Parathyroid adenoma (tissue), 2 donors: Measurements from ENCODE around the gene NUDT9.
A peak's percentile ranks its signal among the peaks of the same experiment; 100 is the strongest.
"Not testable (repeated sequence)": the region's sequence is repeated elsewhere in the genome, so short reads cannot be mapped to it uniquely, and the experiment has no call there.

Source experiments
- H2AFZ ChIP-seq: fragments of 300-600 bp; sonication (generic); one replicate; pipeline ENCODE4 v1.7.0; 2017; ENCODE audit warnings: antibody characterized with exemption, mild to moderate bottlenecking
- H3K27ac ChIP-seq: fragments of 300-600 bp; sonication (generic); one replicate; pipeline ENCODE4 v1.7.0; 2017
- H3K27me3 ChIP-seq: fragments of 300-600 bp; sonication (generic); one replicate; pipeline ENCODE4 v1.7.0; 2017; ENCODE audit warnings: low read length; ENCODE audit not compliant: control insufficient read depth, insufficient read depth
- H3K36me3 ChIP-seq: fragments of 300-600 bp; sonication (generic); one replicate; pipeline ENCODE4 v1.7.0; 2017; ENCODE audit warnings: low read length; ENCODE audit not compliant: control insufficient read depth, insufficient read depth
- H3K4me1 ChIP-seq: fragments of 300-600 bp; sonication (generic); one replicate; pipeline ENCODE4 v1.7.0; 2017; ENCODE audit warnings: control low read depth
- H3K4me2 ChIP-seq: fragments of 300-600 bp; sonication (generic); one replicate; pipeline ENCODE4 v1.7.0; 2017; ENCODE audit warnings: low read length
- H3K4me3 ChIP-seq: fragments of 300-600 bp; sonication (generic); one replicate; pipeline ENCODE4 v1.7.0; 2017; ENCODE audit warnings: low read depth, low read length
- H3K79me2 ChIP-seq: fragments of 300-600 bp; sonication (generic); one replicate; pipeline ENCODE4 v1.7.0; 2017; ENCODE audit warnings: control low read depth
- H3K9ac ChIP-seq: fragments of 300-600 bp; sonication (generic); one replicate; pipeline ENCODE4 v1.7.0; 2017; ENCODE audit warnings: mild to moderate bottlenecking
- H3K9me3 ChIP-seq: fragments of 300-600 bp; sonication (generic); one replicate; pipeline ENCODE4 v1.7.0; 2017; ENCODE audit warnings: low read length; ENCODE audit not compliant: control insufficient read depth
- TF ChIP-seq, protein P1 (sequence below): fragments of 300-600 bp; sonication (generic); IDR thresholded peaks from one replicate; pipeline ENCODE4 v1.7.0; 2017; ENCODE audit warnings: antibody characterized with exemption, mild to moderate bottlenecking
- donor health status: primary hyperparathyroidism.

Gene NUDT9

DNA sequence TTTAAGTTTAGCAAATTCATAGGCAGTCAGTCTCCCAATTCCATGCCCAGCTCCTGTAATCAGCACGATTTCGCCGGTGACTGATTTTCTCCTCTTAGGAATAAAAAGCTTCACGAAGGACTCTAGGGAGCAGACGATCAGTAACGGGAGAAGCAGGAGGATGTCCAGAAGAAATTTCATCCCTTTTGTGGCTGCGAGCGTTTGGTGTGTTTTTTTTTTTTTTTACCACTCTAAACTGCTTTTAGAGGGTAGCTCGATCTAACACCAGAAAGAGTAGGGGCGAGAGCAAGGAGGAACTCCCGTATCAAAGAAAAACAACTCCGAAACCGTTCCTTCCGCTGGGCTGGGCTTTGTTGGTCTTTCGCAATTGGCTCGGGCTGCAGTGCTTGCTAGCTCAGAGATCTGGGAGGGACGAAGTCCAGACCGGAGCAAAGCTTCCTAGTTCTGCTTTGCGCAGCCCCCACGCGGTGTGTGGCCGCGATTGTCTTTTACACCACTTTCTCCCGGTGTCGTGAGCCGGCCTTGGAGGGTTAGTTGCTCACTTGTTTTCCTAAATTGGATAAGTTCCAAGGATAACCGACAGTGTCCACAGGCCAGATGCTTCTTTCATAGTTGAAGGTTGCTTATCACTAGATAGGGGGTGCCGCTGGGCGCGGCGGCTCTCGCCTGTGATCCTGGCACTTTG, 31.3 kb upstream of the NUDT9 start, which contains the start of gene HSD17B11:
HSD17B11 (minus strand) TSS at position 298 of the 685 bp plus-strand sequence; CDS start at position 180, 118 bp downstream.
- peak within 1 kb of the TSS; percentile 71 for H3K4me3 ChIP-seq
- H3K27me3 ChIP-seq: no peaks in the 10 kb centered on the region
- H3K4me2 ChIP-seq: peak within 1 kb of the TSS; percentile 63
- H3K9ac ChIP-seq: no peak within 1 kb of the TSS
- H2AFZ ChIP-seq: peak within 1 kb of the TSS; percentile 89
- no peaks in the 10 kb centered on the region for H3K9me3 ChIP-seq
- no peaks in the 10 kb centered on the region for H3K4me1 ChIP-seq
- no peaks in the 10 kb centered on the region for H3K79me2 ChIP-seq
- H3K27ac ChIP-seq: peak within 1 kb of the TSS; percentile 70
- no peaks in the 10 kb centered on the region for H3K36me3 ChIP-seq
- TF ChIP-seq, protein P1, sequence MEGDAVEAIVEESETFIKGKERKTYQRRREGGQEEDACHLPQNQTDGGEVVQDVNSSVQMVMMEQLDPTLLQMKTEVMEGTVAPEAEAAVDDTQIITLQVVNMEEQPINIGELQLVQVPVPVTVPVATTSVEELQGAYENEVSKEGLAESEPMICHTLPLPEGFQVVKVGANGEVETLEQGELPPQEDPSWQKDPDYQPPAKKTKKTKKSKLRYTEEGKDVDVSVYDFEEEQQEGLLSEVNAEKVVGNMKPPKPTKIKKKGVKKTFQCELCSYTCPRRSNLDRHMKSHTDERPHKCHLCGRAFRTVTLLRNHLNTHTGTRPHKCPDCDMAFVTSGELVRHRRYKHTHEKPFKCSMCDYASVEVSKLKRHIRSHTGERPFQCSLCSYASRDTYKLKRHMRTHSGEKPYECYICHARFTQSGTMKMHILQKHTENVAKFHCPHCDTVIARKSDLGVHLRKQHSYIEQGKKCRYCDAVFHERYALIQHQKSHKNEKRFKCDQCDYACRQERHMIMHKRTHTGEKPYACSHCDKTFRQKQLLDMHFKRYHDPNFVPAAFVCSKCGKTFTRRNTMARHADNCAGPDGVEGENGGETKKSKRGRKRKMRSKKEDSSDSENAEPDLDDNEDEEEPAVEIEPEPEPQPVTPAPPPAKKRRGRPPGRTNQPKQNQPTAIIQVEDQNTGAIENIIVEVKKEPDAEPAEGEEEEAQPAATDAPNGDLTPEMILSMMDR: no peak

DNA sequence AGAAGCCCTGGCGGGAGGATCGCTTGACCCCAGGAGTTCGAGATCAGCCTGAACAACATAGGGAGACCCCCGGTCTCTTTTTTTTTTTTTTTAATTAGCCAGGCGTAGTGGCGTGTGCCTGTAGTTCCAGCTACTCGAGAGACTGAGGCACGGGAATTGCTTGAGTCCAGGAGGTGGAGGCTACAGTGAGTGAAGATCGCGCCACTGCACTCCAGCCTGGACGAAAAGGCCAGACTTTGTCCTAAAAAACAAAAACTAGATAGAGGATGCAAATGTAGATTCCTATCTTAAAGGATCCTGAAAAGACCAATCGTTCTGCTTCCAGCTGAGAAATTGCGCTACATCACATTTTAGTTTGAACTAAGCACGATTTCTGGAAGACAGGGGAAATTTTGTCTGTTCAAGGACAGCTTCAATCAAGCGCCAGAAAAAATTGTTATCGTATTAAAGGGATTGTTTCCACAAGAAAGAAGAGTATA, 30.8 kb upstream of the NUDT9 start:
- Histone ChIP-seq H3K4me2 (peak overlapping the region; percentile 63), H2AFZ (peak overlapping the region; percentile 89), H3K27ac (peak overlapping the region; percentile 70), H3K9ac (no peak overlapping the region), H3K4me1 (no peaks in the 10 kb centered on the region), H3K79me2 (no peaks in the 10 kb centered on the region), H3K4me3 (peak overlapping the region; percentile 71), H3K9me3 (no peaks in the 10 kb centered on the region), H3K36me3 (no peaks in the 10 kb centered on the region), H3K27me3 (no peaks in the 10 kb centered on the region)
- TF ChIP-seq, protein P1: no peak

DNA sequence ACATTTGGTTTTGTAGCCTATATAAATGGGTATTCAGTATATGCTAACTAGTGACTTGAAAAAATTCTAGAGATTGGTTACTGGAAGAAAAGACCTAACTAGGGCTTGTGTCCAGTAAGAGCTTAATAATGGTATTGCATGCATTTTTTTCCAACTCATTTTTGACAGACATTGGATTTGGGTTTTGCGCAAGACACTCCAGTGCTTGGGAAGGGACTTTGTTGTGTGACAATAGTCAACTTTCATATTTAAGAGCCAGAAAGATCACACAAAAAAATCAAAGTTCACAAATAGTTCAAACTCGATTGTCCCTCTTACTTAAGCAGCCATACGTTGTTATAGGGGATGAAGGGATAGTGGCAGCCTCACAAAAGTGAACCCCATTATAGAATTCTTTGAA, 30.2 kb upstream of the NUDT9 start:
- no peak overlapping the region for H3K4me3 ChIP-seq
- H3K27ac ChIP-seq: no peak overlapping the region
- H3K9ac ChIP-seq: no peak overlapping the region
- H3K4me2 ChIP-seq: no peak overlapping the region
- H3K79me2 ChIP-seq: no peaks in the 10 kb centered on the region
- no peaks in the 10 kb centered on the region for H3K36me3 ChIP-seq
- no peaks in the 10 kb centered on the region for H3K9me3 ChIP-seq
- no peaks in the 10 kb centered on the region for H3K27me3 ChIP-seq
- no peaks in the 10 kb centered on the region for H3K4me1 ChIP-seq
- TF ChIP-seq, protein P1: no peak
- H2AFZ ChIP-seq: no peak overlapping the region

DNA sequence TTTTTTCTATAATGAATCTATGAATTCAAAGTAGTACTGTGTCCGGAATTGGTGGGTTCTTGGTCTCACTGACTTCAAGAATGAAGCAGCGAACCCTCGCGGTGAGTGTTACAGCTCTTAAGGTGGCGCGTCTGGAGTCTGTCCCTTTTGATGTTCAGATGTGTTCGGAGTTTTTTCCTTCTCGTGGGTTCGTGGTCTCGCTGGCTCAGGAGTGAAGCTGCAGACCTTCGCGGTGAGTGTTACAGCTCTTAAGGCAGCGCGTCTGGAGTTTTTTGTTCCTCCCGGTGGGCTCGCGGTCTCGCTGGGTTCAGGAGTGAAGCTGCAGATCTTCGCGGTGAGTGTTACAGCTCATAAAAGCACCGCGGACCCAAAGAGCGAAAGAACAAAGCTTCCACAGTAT, 27.3 kb upstream of the NUDT9 start:
- H3K4me3 ChIP-seq, H2AFZ ChIP-seq, H3K4me1 ChIP-seq, H3K4me2 ChIP-seq, H3K36me3 ChIP-seq, H3K9ac ChIP-seq, H3K27me3 ChIP-seq, H3K9me3 ChIP-seq, H3K27ac ChIP-seq, H3K79me2 ChIP-seq: not testable (repeated sequence)

DNA sequence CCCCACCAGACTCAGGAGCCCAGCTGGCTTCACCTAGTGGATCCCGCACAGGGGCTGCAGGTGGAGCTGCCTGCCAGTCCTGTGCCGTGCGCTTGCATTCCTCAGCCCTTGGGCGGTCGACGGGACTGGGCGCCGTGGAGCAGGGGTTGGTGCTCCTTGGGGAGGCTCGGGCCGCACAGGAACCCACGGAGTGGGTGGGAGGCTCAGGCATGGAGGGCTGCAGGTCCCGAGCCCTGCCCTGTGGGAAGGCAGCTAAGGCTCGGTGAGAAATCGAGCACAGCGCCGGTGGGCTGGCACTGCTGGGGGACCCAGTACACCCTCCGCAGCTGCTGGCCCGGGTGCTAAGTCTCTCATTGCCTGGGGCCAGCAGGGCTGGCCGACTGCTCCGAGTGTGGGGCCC, 26.5 kb upstream of the NUDT9 start:
- not testable (repeated sequence) for H3K79me2 ChIP-seq, H3K27me3 ChIP-seq, H3K36me3 ChIP-seq, H3K9me3 ChIP-seq, H3K4me1 ChIP-seq, H3K4me3 ChIP-seq, H3K4me2 ChIP-seq, H2AFZ ChIP-seq, H3K9ac ChIP-seq, H3K27ac ChIP-seq

DNA sequence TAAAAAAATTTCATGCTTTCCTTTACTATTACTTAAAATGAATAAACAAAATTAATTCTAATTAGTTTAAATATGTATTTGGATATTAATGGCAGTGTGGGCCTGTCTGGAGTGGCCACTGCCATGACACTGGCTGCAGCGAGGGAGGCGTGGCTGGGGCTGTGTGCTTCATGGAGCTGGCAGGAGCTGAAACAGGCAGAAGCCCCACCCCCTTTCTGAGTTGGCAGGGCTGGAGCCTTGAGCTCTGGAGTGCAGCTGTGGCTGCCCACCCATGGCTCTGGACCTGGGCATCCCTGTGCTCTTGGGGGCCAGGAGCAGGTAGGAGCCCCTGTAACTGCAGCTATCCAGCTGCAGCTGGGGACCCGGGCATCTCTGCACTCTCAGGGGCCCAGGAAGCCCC, 23.2 kb upstream of the NUDT9 start:
- Histone ChIP-seq H3K36me3 (no peaks in the 10 kb centered on the region), H3K4me2 (no peak overlapping the region), H3K27ac (no peak overlapping the region), H3K9ac (no peak overlapping the region), H3K9me3 (no peaks in the 10 kb centered on the region), H3K27me3 (no peaks in the 10 kb centered on the region), H3K4me3 (no peak overlapping the region), H3K4me1 (no peaks in the 10 kb centered on the region), H2AFZ (no peak overlapping the region), H3K79me2 (no peaks in the 10 kb centered on the region)
- TF ChIP-seq, protein P1: no peak
